Psoas muscle (tissue), 8 donors: ENCODE measurements around the gene KRT72. TPM values are rescaled to one million over a fixed set of nuclear protein-coding genes. Genes with fewer than 3 reads are reported as not detected.

ENCODE experiments used
- ATAC-seq, 4 donors: fragments of 200-7000 bp; cut with Tn5 transposase; one replicate each; pipeline ENCODE4 v1.9.1; 2020; ENCODE audit warnings: moderate library complexity in 3 of 4, mild to moderate bottlenecking in 2 of 4
- DNase-seq, 2 donors: peaks; one replicate each; pipeline ENCODE4 v3.0.0-alpha.2; 2020
- H3K27ac ChIP-seq: fragments of 200-600 bp; one replicate; pipeline ENCODE4 v1.8.0; 2022
- H3K27me3 ChIP-seq, 3 donors: fragments of 200-600 bp in 1 of 3; one replicate each; pipeline versions ENCODE4 v1.6.1 to v1.8.0; 2013 to 2022; ENCODE audit warnings: low read length in 2 of 3, mild to moderate bottlenecking in 2 of 3, moderate library complexity in 1 of 3; ENCODE audit not compliant: insufficient read depth in 3 of 3
- H3K36me3 ChIP-seq, 2 donors: fragments of 200-600 bp in 1 of 2; one replicate each; pipeline versions ENCODE4 v1.6.1 to v1.8.0; 2013 to 2022; ENCODE audit warnings: low read depth in 1 of 2, mild to moderate bottlenecking in 1 of 2, moderate library complexity in 1 of 2; ENCODE audit not compliant: insufficient read depth in 1 of 2
- H3K4me1 ChIP-seq: fragments of 200-600 bp; one replicate; pipeline ENCODE4 v1.8.0; 2022
- H3K4me3 ChIP-seq: fragments of 200-600 bp; one replicate; pipeline ENCODE4 v1.8.0; 2022; ENCODE audit warnings: mild to moderate bottlenecking
- H3K9me3 ChIP-seq: fragments of 200-600 bp; one replicate; pipeline ENCODE4 v1.8.0; 2022
- WGBS, 3 donors: extraction: QIAGEN DNeasy Blood & Tissue Kit; methylation state at CpG; one replicate each; pipeline versions ENCODE4 v1.1.6 to v1.1.7; 2013; 5-methylcytosine and 5-hydroxymethylcytosine counted together
- intact Hi-C, 2 donors: fragments of 100-400 bp; cut with DNase I; formaldehyde crosslinking; loops; one replicate each; pipeline versions ENCODE4 v1.11.0 to v1.14.2; 2022
- polyA plus RNA-seq, 3 donors: library from polyadenylated mRNA; stranded (reverse); fragments of 200-250 nt; gene quantifications; one replicate each; pipeline ENCODE4 v1.2.3, GENCODE V29; 2013
- total RNA-seq, 4 donors: library from RNA; stranded (reverse); fragmentation: NEBNext Ultra II Directional in 2 of 4; extraction: Animal tissue kit (Norgen Biotek cat#: 25700) in 2 of 4; gene quantifications; one replicate each; pipeline versions ENCODE4 v1.2.1 to v1.2.4, GENCODE V29; 2021 to 2023
- TF ChIP-seq, protein P1 (sequence below): fragments of 200-600 bp; IDR thresholded peaks from one replicate; pipeline ENCODE4 v1.8.0; 2022; ENCODE audit warnings: antibody characterized with exemption
- donor health status: healthy with polysubstance abuse.
- donor health status: DM: no; HTN: no; CAD: no; lungs with moderate emphysema.
- donor health status: Bipolar disorder and iron deficiency.
- donor health status: healthy.
- donor health status: DM: yes; HTN: yes; CAD: no.
- donor health status: DM: no; HTN: no; CAD: no.
- donor health status: DM: no; HTN: no; CAD: no.
- donor health status: DM: yes; HTN: yes; CAD: no.

Gene KRT72
- total and polyA plus RNA-seq, 7 donors, result not detected

GRCh38 chr12:52542157-52542556, 59.1 kb downstream of the KRT72 start:
- ATAC-seq (no peak), DNase-seq (no peak)
- TF ChIP-seq, protein P1, sequence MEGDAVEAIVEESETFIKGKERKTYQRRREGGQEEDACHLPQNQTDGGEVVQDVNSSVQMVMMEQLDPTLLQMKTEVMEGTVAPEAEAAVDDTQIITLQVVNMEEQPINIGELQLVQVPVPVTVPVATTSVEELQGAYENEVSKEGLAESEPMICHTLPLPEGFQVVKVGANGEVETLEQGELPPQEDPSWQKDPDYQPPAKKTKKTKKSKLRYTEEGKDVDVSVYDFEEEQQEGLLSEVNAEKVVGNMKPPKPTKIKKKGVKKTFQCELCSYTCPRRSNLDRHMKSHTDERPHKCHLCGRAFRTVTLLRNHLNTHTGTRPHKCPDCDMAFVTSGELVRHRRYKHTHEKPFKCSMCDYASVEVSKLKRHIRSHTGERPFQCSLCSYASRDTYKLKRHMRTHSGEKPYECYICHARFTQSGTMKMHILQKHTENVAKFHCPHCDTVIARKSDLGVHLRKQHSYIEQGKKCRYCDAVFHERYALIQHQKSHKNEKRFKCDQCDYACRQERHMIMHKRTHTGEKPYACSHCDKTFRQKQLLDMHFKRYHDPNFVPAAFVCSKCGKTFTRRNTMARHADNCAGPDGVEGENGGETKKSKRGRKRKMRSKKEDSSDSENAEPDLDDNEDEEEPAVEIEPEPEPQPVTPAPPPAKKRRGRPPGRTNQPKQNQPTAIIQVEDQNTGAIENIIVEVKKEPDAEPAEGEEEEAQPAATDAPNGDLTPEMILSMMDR, result no peak
- no peaks in the 10 kb centered on the region for H3K9me3 ChIP-seq
- no peaks in the 10 kb centered on the region for H3K36me3 ChIP-seq
- no peak overlapping the region for H3K4me3 ChIP-seq
- peaks cover 0 to 13% (median 0%) of the 10 kb centered on the region in 3 donors for H3K27me3 ChIP-seq
- intact Hi-C loops, result no loop called here
- no peak overlapping the region for H3K27ac ChIP-seq
- H3K4me1 ChIP-seq, result no peaks in the 10 kb centered on the region

GRCh38 chr12:52541709-52542108, 59.6 kb downstream of the KRT72 start:
- intact Hi-C loops, result no loop called here
- ATAC-seq, result no peak
- Histone ChIP-seq H3K27ac (no peak overlapping the region), H3K4me3 (no peak overlapping the region), H3K36me3 (no peaks in the 10 kb centered on the region), H3K9me3 (no peaks in the 10 kb centered on the region), H3K4me1 (no peaks in the 10 kb centered on the region), H3K27me3 (peaks cover 0 to 15% (median 0%) of the 10 kb centered on the region in 3 donors)
- no peak for DNase-seq
- TF ChIP-seq, protein P1, result no peak
- 92 to 95% (median 93%) methylated on average over 5 of the region's 5 CpGs for WGBS, 3 donors

GRCh38 chr12:52540531-52540930, 60.7 kb downstream of the KRT72 start:
- Histone ChIP-seq H3K27me3 (peaks cover 0 to 9% (median 0%) of the 10 kb centered on the region in 3 donors), H3K36me3 (no peaks in the 10 kb centered on the region), H3K9me3 (no peaks in the 10 kb centered on the region), H3K4me1 (no peaks in the 10 kb centered on the region), H3K4me3 (no peak overlapping the region), H3K27ac (no peak overlapping the region)
- no peak for DNase-seq
- intact Hi-C loops, result no loop called here
- TF ChIP-seq, protein P1, result no peak
- WGBS, 3 donors, result 90 to 92% (median 90%) methylated on average over 7 of the region's 7 CpGs
- no peak for ATAC-seq

DNA sequence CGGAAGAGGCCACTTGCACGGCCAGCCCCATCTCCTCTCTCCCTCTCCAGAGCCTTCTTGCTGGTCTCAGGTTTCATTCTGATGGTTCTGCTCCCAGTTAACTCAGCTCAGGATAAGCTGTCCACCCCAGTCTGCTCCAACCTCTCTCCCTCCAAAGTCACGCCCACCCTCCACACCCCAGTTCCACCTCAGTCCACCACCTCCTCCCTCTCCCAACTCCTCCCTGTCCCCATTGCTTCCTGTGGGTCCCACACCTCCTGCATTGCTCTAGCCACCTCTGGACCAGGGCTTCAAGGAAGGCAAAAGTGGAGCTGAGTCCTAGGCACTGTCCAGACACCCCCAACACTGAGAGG, 61.5 kb downstream of the KRT72 start:
- whole genome bisulfite sequencing, 3 donors, result 78 to 90% (median 81%) methylated on average over 3 of the region's 3 CpGs
- no peaks in the 10 kb centered on the region for H3K9me3 ChIP-seq
- no peak overlapping the region for H3K4me3 ChIP-seq
- no peak for DNase-seq
- peaks cover 0 to 9% (median 0%) of the 10 kb centered on the region in 3 donors for H3K27me3 ChIP-seq
- intact Hi-C loops, result no loop called here
- TF ChIP-seq, protein P1, result no peak
- no peak overlapping the region for H3K27ac ChIP-seq
- no peak for ATAC-seq
- no peaks in the 10 kb centered on the region for H3K36me3 ChIP-seq
- no peaks in the 10 kb centered on the region for H3K4me1 ChIP-seq

DNA sequence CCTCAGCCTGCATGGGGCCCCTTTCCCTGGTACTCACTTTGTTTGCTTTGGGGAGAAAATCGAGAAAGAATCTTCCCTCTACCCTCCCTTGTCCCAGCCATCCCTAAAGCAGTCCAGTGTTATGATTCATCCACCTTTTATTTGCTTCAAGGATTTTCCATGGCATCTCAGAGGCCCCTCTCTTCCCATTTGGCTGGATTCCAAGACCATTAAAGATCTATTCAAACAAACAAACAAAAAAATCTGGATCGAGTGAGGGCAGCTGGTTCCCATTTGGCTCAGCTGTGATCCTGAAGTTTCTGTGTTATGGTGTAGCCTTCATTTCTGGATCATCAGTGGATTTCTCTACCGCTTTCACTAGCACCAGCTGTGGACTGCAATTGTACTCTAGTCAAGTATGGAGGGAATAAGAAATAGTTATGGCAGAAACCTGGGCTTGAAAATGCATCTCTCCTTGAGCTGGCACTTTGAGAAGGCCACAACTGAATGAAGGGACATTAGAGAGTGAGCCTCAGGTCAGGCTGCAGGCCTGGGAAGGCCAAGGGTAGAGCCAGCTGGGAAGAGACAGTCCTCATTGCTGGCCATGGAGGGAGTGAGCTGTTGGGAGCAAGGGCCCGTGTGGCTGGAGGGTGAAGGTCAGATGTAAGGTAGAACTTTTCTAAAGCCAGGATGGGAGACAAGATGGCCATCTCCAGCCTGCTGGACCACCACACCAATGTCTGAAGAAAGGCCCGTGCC, 62.0 kb downstream of the KRT72 start:
- Histone ChIP-seq H3K4me1 (no peaks in the 10 kb centered on the region), H3K27me3 (peaks cover 0 to 9% (median 0%) of the 10 kb centered on the region in 3 donors), H3K27ac (no peak overlapping the region), H3K36me3 (no peaks in the 10 kb centered on the region), H3K4me3 (no peak overlapping the region), H3K9me3 (no peaks in the 10 kb centered on the region)
- 31 to 39% (median 34%) methylated on average over 5 of the region's 5 CpGs for WGBS, 3 donors
- no peak for ATAC-seq
- DNase-seq, result no peak
- TF ChIP-seq, protein P1, result no peak
- intact Hi-C loops, result no loop called here
